T-helper 2 cell treated with Interferon-gamma antibody and Interleukin-4, amounts not matched to agents 5 μg/mL and 100 μg/mL, for 36 hours (primary cell): ENCODE data around the gene RAB7A.

ENCODE experiments used
- DNase-seq: peaks from one replicate; pipeline ENCODE4 v3.0.0; 2021; ENCODE audit warnings: low spot score
- H3K27ac Mint-ChIP-seq: one replicate; pipeline ENCODE4 v1.8.0; 2021; ENCODE audit warnings: mild to moderate bottlenecking, mixed read lengths
- H3K27me3 Mint-ChIP-seq: one replicate; pipeline ENCODE4 v1.8.0; 2021; ENCODE audit warnings: low read depth, mixed read lengths
- H3K36me3 Mint-ChIP-seq: one replicate; pipeline ENCODE4 v1.8.0; 2021; ENCODE audit warnings: low read depth, mixed read lengths
- H3K4me1 Mint-ChIP-seq: one replicate; pipeline ENCODE4 v1.8.0; 2021; ENCODE audit warnings: low read depth, mixed read lengths
- H3K4me3 Mint-ChIP-seq: one replicate; pipeline ENCODE4 v1.8.0; 2022; ENCODE audit warnings: mild to moderate bottlenecking, moderate library complexity, mixed read lengths
- H3K9me3 Mint-ChIP-seq: one replicate; pipeline ENCODE4 v1.8.0; 2021; ENCODE audit warnings: mixed read lengths

The RAB7A gene

DNA sequence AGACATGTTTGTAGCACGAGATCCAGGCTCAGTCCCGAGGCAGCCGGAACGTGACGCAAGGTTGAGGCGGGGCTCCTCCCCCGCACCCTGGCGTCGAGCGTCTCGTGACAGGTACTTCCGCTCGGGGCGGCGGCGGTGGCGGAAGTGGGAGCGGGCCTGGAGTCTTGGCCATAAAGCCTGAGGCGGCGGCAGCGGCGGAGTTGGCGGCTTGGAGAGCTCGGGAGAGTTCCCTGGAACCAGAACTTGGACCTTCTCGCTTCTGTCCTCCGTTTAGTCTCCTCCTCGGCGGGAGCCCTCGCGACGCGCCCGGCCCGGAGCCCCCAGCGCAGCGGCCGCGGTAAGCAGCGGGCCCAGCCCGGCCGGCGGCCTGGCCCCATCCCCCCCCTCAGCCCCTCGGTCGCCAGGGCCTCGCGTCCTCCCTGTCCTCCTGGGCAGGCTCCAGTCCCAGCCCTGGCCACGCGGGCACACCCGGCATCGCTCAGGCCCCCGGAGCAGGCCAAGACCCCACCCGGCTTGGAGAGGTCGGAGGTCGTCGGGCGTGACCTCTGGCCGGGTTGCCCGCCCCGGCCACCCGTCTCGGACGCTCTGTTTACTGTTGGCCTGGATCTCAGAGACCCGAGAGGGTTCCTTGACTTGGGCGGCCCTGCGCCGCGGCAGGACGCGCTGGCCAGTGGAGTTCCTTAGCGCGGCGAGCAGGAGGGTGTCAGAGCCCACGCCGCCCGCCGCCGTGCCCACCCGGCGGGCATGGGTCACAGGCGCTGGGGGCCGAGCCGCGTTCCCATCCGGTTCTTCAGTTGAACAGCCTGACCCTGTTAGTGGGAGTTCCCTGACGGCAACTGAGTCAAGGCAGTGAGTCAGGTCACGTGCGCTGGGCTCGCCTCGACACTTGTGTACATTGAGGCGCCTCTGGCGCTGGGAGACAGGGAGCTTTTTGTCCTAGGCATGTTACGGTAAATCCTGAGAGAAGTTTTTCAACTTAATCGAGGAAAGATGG, at the start of gene RAB7A:
Gene RAB7A, plus strand, starts transcription at position 161 of the 994 bp plus-strand sequence. CDS start 69,185 bp downstream, outside the sequence.
- peaks cover 47% of the 10 kb centered on the region for H3K4me1 Mint-ChIP-seq

DNA sequence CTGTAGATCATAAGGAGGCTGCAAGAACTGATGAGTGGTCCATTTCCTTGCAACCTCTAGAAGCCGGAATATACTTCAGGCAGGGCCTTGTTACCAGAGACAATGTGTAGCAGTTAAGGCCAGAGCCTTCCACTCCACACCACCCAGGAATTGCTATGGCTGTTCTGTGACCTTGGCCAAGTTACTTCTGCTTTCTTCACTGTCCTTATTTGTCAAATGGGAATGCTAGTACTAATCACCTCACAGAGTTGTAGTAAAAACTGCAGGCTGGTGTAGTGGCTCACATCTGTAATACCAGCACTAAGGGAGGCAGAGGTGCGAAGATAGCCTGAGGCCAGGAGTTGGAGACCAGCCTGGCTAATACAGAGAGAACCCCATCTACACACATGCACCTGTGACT, 46.6 kb upstream of the RAB7A start:
- H3K4me3 Mint-ChIP-seq, result peak overlapping the region; percentile 94
- H3K27me3 Mint-ChIP-seq, result peaks cover 4% of the 10 kb centered on the region
- peaks cover 6% of the 10 kb centered on the region for H3K36me3 Mint-ChIP-seq
- DNase-seq, result no peak
- H3K9me3 Mint-ChIP-seq, result peaks cover 3% of the 10 kb centered on the region
- no peak overlapping the region for H3K27ac Mint-ChIP-seq
- H3K4me1 Mint-ChIP-seq, result peaks cover 27% of the 10 kb centered on the region

More for the DNA sequence above, at the start of gene RAB7A:
- H3K4me3 Mint-ChIP-seq, result peak within 1 kb of the TSS; percentile 90
- peaks cover 3% of the 10 kb centered on the region for H3K27me3 Mint-ChIP-seq
- peaks cover 18% of the 10 kb centered on the region for H3K36me3 Mint-ChIP-seq
- H3K27ac Mint-ChIP-seq, result peak within 1 kb of the TSS; percentile 93
- peak; percentile 97 for DNase-seq
- H3K9me3 Mint-ChIP-seq, result no peaks in the 10 kb centered on the region

DNA sequence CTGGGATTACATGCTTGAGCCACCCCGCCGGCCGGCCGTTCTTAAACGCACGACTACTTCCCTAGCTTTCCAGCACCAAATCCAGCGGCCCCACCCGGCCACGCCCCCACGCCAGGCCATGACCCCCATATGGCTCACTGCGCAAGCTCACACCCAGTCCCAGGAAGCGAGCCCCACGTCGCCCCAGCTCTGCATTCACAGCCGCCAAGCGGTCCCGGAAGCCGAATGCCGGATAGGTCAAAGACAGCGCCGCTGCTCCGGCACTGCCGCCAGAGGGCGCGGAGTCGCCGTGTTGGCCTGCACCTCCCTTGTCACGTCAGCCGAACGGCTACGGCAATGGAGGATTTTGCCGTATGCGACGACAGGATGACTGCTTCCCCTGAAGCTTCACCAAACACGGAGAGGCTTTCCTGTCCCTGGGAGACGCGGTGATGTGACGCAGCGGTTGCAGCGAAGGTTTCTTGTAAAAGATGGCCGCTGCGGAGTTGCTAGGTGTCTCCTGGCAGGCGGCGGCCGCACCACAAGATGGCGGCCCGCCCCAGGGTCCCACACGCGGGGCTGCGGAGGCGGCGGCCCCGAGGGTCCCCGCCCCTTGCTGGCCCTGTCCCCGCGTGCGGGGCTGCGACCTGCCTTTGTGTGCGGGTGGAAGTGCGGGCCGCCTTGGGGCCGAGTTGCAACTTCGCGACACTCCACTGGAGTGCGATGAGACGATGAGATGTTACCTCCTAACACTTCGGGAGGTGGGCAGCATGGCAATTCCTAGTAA, 45.2 kb upstream of the RAB7A start:
- Mint-ChIP-seq H3K4me3 (peak overlapping the region; percentile 94), H3K27me3 (no peaks in the 10 kb centered on the region), H3K27ac (peak overlapping the region; percentile 99), H3K4me1 (peaks cover 25% of the 10 kb centered on the region), H3K36me3 (peaks cover 1% of the 10 kb centered on the region), H3K9me3 (no peaks in the 10 kb centered on the region)
- DNase-seq, result peak; percentile 98

DNA sequence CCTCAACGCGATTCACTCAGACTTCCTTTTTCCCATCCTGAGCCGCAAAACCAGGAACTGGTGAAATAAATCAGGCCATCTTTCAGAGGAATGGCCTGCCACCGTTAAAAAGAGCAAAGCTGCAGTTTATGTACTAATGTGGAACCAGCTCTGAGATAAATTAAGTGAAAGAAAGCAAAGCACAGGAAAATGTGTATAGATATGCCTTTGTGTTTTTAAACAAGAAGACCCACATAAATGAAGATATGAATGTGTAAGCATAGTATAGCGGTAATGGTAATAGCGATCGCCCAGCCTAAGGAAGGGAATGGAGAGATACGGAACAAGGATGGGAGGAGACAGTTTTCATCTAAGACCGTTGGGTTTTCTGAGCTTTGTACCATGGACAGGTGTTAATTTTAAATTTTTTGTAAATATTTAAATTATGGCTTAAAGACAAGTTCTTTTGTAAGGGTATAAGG, 44.6 kb upstream of the RAB7A start:
- no peaks in the 10 kb centered on the region for H3K27me3 Mint-ChIP-seq
- peaks cover 21% of the 10 kb centered on the region for H3K4me1 Mint-ChIP-seq
- peaks cover 1% of the 10 kb centered on the region for H3K36me3 Mint-ChIP-seq
- no peaks in the 10 kb centered on the region for H3K9me3 Mint-ChIP-seq
- peak overlapping the region; percentile 94 for H3K4me3 Mint-ChIP-seq
- no peak for DNase-seq
- H3K27ac Mint-ChIP-seq, result peak overlapping the region; percentile 99

GRCh38 chr3:128683957-128684356, 42.0 kb upstream of the RAB7A start:
- Mint-ChIP-seq H3K4me3 (no peak overlapping the region), H3K4me1 (peaks cover 23% of the 10 kb centered on the region), H3K27ac (no peak overlapping the region), H3K27me3 (no peaks in the 10 kb centered on the region), H3K9me3 (no peaks in the 10 kb centered on the region), H3K36me3 (peaks cover 1% of the 10 kb centered on the region)
- DNase-seq, result no peak

DNA sequence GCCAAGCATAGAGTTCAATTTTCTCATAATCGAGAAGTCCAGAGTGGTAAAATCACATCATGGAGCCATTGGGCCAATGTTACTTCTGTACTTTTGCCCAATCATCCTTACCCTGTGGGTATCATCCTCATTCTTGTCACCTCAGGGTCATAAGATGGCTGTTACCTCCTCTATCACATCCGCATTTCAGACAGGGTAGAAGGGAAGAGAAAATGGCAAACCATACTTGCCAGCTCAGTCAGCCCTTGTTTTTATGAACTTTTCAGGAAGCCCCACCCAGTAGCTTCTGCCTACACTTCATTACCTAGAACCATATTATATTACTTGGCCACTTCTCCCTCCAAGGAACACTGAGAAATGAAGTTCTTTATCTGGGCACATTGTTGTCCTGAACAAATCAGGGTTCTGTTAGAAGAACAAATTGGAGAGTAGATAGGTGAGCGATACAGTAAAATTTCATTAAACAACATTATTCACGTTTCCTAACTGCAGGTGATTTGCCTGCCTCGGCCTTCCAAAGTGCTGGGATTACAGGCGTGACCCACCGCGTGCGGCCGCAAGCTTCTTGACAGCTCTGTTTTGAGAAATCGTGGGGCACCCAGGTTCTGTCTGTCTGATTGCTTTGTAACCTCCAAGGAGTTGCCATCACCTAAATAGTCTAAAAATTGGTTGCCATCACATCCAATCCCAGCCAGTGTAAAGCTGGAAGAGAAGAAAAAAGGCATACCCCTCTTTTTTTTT, 40.8 kb upstream of the RAB7A start:
- peak overlapping the region; percentile 52 for H3K27ac Mint-ChIP-seq
- H3K4me1 Mint-ChIP-seq, result peaks cover 20% of the 10 kb centered on the region
- DNase-seq, result no peak
- peaks cover 1% of the 10 kb centered on the region for H3K36me3 Mint-ChIP-seq
- no peaks in the 10 kb centered on the region for H3K27me3 Mint-ChIP-seq
- H3K4me3 Mint-ChIP-seq, result no peak overlapping the region
- no peaks in the 10 kb centered on the region for H3K9me3 Mint-ChIP-seq

DNA sequence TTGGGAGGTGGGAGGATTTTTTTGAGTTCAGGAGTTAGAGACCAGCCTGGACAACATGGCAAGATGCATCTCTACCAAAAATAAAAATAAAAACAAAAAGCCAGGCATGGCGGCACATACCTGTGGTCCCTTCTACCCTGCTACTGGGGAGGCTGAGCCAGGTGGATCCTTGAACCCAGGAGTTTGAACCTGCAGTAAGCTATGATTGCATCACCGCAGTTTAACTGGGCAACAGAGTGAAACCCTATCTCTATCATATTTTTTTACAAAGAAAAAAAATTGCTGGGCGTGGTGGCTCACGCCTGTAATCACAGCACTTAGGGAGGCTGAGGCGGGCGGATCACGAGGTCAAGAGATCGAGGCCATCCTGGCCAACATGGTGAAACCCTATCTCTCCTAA, 39.5 kb upstream of the RAB7A start:
- no peaks in the 10 kb centered on the region for H3K9me3 Mint-ChIP-seq
- H3K36me3 Mint-ChIP-seq, result no peaks in the 10 kb centered on the region
- H3K4me1 Mint-ChIP-seq, result peaks cover 13% of the 10 kb centered on the region
- H3K27me3 Mint-ChIP-seq, result no peaks in the 10 kb centered on the region
- DNase-seq, result no peak
- H3K27ac Mint-ChIP-seq, result no peak overlapping the region
- no peak overlapping the region for H3K4me3 Mint-ChIP-seq

GRCh38 chr3:128689060-128689459, 36.9 kb upstream of the RAB7A start:
- Mint-ChIP-seq H3K4me1 (peaks cover 9% of the 10 kb centered on the region), H3K27me3 (peaks cover 4% of the 10 kb centered on the region)

DNA sequence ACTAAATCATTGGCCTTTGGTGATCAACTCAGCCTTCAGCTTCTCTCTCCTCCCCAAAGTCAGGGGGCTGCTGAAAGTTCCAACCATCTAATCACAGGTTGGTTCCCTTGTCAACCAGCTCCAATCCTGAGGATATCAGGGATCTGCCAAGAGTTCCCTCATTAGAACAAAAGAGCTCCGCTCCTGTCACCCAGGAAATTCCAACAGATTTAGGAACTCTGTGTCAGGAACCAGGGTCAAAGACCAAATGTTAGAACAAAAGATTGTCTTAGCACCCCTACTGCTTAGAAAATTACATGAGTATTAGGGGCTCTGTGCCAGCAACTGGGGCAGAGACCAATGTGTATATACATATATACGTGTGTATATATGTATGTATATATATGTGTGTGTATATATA, 32.3 kb upstream of the RAB7A start:
- Mint-ChIP-seq H3K4me3 (no peak overlapping the region), H3K27ac (no peak overlapping the region), H3K9me3 (no peaks in the 10 kb centered on the region), H3K36me3 (no peaks in the 10 kb centered on the region), H3K4me1 (peaks cover 3% of the 10 kb centered on the region), H3K27me3 (peaks cover 4% of the 10 kb centered on the region)
- DNase-seq, result no peak

More at GRCh38 chr3:128689060-128689459, 36.9 kb upstream of the RAB7A start:
- H3K36me3 Mint-ChIP-seq, result no peaks in the 10 kb centered on the region
- no peak for DNase-seq
- no peak overlapping the region for H3K27ac Mint-ChIP-seq
- no peak overlapping the region for H3K4me3 Mint-ChIP-seq
- H3K9me3 Mint-ChIP-seq, result no peaks in the 10 kb centered on the region

GRCh38 chr3:128697341-128697740, 28.6 kb upstream of the RAB7A start:
- DNase-seq, result no peak
- Mint-ChIP-seq H3K9me3 (no peaks in the 10 kb centered on the region), H3K4me3 (no peak overlapping the region), H3K27me3 (peaks cover 6% of the 10 kb centered on the region), H3K36me3 (no peaks in the 10 kb centered on the region), H3K27ac (no peak overlapping the region), H3K4me1 (no peaks in the 10 kb centered on the region)

GRCh38 chr3:128698211-128699047, 27.6 kb upstream of the RAB7A start:
- no peak for DNase-seq
- peaks cover 2% of the 10 kb centered on the region for H3K27me3 Mint-ChIP-seq
- H3K36me3 Mint-ChIP-seq, result no peaks in the 10 kb centered on the region
- no peak overlapping the region for H3K27ac Mint-ChIP-seq
- H3K4me3 Mint-ChIP-seq, result peak overlapping the region; percentile 69
- no peaks in the 10 kb centered on the region for H3K4me1 Mint-ChIP-seq
- H3K9me3 Mint-ChIP-seq, result no peaks in the 10 kb centered on the region

GRCh38 chr3:128701342-128702212, 24.4 kb upstream of the RAB7A start:
- H3K9me3 Mint-ChIP-seq, result no peaks in the 10 kb centered on the region
- no peaks in the 10 kb centered on the region for H3K36me3 Mint-ChIP-seq
- H3K27ac Mint-ChIP-seq, result no peak overlapping the region
- no peak overlapping the region for H3K4me3 Mint-ChIP-seq
- no peaks in the 10 kb centered on the region for H3K4me1 Mint-ChIP-seq
- peaks cover 2% of the 10 kb centered on the region for H3K27me3 Mint-ChIP-seq
- DNase-seq, result no peak
